Omental fat pad (tissue), 4 donors: Measurements from ENCODE around the gene HIBCH. TPM values are rescaled to one million over a fixed set of nuclear protein-coding genes. Genes with fewer than 3 reads are reported as not detected.
A peak's percentile ranks its signal among the peaks of the same experiment; 100 is the strongest.

Experiments used
- ATAC-seq: fragments of 150-250 bp; one replicate; pipeline ENCODE4 v1.9.1; 2016; ENCODE audit warnings: mild to moderate bottlenecking, moderate library complexity; ENCODE audit not compliant: low FRiP score
- DNase-seq: peaks from one replicate; pipeline ENCODE4 v3.0.0-alpha.2; 2019; ENCODE audit warnings: low spot score
- total RNA-seq, 4 donors: library from RNA; depleted of rRNA; stranded (reverse); fragments of >200 nt; gene quantifications; one replicate each; pipeline ENCODE4 v1.1.0, GENCODE V29; 2016
- TF ChIP-seq, protein P1 (sequence below), 3 donors: fragments of 450-650 bp; IDR thresholded peaks; one replicate each; pipeline ENCODE4 v1.5.1; 2016 to 2017; ENCODE audit warnings: antibody characterized with exemption in 3 of 3, mild to moderate bottlenecking in 3 of 3, moderate library complexity in 2 of 3

The HIBCH gene, protein sequence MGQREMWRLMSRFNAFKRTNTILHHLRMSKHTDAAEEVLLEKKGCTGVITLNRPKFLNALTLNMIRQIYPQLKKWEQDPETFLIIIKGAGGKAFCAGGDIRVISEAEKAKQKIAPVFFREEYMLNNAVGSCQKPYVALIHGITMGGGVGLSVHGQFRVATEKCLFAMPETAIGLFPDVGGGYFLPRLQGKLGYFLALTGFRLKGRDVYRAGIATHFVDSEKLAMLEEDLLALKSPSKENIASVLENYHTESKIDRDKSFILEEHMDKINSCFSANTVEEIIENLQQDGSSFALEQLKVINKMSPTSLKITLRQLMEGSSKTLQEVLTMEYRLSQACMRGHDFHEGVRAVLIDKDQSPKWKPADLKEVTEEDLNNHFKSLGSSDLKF
- 10 to 100 TPM; 11.6 to 22.1 (median 20.1) TPM for total RNA-seq

DNA sequence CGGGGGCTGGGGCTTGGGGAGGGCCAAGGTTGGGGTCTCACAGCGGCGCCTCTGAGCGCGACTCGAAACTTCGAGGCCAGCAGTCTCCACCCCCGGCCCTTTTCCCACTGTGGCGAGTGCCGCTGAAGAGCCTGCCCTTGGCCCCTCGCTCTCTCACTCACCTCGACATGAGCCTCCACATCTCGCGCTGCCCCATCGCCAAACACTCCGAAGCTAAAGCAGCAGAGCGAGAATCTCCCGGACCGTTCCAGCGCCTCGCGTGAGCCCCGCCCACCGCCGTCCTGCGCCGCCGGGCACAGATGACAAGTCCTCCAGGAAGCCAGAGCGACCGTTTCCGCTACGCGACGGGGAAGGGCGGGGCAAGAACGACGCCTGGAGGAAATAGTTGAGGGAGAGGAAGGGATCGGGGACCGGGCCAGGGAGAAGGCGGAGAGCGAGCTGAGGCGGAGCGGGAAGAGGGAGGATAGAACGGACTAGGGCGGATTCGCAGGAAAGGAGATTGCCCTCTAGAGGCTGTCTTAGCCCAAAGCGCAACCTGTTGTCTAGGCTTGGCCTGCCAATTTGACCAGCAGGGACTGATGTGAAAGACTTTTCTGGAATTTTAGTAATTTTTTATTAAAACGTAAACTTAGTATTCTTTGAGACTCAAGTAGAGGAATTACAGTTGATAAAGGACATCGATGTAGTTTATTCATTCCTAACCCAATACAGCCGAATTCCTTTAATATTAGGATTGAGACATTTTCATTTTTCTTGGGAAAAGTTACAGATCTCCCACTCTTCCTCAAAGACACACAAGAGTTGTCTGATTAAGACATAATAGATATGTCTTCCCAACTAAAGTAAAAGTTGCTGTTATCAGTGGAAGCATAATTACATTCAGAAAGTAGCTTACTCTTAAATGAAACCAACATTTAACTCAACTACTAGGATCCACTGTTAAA lies at the start of gene HIBCH:
Gene HIBCH (minus strand): TSS at position 272 of the 944 bp plus-strand sequence. CDS start 76 bp downstream, at position 196.
- peak; percentile 84 for DNase-seq
- TF ChIP-seq, protein P1, sequence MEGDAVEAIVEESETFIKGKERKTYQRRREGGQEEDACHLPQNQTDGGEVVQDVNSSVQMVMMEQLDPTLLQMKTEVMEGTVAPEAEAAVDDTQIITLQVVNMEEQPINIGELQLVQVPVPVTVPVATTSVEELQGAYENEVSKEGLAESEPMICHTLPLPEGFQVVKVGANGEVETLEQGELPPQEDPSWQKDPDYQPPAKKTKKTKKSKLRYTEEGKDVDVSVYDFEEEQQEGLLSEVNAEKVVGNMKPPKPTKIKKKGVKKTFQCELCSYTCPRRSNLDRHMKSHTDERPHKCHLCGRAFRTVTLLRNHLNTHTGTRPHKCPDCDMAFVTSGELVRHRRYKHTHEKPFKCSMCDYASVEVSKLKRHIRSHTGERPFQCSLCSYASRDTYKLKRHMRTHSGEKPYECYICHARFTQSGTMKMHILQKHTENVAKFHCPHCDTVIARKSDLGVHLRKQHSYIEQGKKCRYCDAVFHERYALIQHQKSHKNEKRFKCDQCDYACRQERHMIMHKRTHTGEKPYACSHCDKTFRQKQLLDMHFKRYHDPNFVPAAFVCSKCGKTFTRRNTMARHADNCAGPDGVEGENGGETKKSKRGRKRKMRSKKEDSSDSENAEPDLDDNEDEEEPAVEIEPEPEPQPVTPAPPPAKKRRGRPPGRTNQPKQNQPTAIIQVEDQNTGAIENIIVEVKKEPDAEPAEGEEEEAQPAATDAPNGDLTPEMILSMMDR (IDR thresholded peaks at IDR 0.05): no peak
- ATAC-seq: peak; percentile 99

DNA sequence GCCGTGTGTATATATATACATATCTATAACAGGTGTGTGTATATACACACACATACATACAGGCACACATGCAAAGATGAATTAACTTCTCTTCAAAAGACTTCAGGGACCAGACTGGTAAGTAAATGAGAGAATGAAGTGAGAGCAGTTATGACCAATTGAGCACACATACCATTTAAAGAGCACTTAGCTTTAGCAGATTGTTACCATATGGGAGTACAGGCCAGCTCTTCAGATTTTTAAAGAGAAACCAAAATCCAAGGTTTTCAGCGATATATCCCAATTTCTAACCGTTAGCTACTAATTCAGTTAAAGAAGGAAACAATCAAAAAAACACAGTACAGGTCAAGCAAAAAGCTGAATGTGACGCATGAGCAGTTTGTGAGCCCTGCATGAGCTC lies 47.5 kb upstream of the HIBCH start:
- ATAC-seq (no peak), DNase-seq (no peak)
- TF ChIP-seq, protein P1 (IDR thresholded peaks at IDR 0.05): no peak

- TF ChIP-seq, protein P1 (IDR thresholded peaks at IDR 0.05): no peak
- ATAC-seq (no peak), DNase-seq (no peak)
These were observed 46.7 kb upstream of the HIBCH start for GRCh38 chr2:190366248-190366753.

- DNase-seq (no peak), ATAC-seq (no peak)
- TF ChIP-seq, protein P1 (IDR thresholded peaks at IDR 0.05): no peak
These were observed 46.0 kb upstream of the HIBCH start for GRCh38 chr2:190365499-190366204.

- DNase-seq (no peak), ATAC-seq (no peak)
- TF ChIP-seq, protein P1 (IDR thresholded peaks at IDR 0.05): no peak
These were observed 43.3 kb upstream of the HIBCH start for GRCh38 chr2:190362894-190363293.

DNA sequence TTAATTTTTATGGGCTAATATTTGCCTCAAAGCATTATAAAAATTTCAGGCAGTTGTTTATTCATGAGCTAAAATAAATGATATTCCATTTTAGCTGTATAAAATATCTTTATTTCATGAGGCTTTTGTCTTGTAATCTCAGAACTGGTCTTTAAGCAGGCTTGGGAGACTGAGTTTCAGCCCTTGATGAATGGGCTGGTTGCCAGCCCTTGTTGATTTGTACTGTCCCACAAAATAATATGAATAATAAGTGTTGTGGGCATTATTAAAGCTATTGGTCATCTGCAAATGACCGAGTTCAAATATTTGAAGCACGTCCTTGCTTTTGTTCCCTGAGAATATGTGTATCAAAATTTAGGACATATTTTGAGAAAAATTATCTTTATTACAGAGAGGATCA lies 41.9 kb upstream of the HIBCH start:
- DNase-seq (no peak), ATAC-seq (no peak)
- TF ChIP-seq, protein P1 (IDR thresholded peaks at IDR 0.05): no peak
